ENCODE data around the gene HMGXB3.

Gene HMGXB3

DNA sequence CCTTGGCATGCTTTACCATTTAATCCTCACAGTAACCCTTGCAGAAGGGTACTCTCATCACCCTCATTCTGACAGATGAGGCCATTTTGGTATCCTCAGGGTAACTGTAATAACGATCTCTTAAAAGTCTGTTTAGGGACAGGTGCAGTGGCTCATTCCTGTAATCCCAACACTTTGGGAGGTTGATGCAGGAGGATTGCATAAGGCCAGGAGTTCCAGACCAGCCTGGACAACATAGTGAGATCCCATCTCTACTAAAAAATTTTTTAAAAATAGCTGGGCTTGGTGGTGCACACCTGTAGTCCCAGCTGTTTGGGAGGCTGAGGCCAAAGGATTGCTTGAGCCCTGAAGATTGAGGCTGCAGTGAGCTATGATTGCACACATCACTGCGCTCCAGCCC is 54.0 kb downstream of the HMGXB3 start:
- no peak for DNase-seq

DNA sequence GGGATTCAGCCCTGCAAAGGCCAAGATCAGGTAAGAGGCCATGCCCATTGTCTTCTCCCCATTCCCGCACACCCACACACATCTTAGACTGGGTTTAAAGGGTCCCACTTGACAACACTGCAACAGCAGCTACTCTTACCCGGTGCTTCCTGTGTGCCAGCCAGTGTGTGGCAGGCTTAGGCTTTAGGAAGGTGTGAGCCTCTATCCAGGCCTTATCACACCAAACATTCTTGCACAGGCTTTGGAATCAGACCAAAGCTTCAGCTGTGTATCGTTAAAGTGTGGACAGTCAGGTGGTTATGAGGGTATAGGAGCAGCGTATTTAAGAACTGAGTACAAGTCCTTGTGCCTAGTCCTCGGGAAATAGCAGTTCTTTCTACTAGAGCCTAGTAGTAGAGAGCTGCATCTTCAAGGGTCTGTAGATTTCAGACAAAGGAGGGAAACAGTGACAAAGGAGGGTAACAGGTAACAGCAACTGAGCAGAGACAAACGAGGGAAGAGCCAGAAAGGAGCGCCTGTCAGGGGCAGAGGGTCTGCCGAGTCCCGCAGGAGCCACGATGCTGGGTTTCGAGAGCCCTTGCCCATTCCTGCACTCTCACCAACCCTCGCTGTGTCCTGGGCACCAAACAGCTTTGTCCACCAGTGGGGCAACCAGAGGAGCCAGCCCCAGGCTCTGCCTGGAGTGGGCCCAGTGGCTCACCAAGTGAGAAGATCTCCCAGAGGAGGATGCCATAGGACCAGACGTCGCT is 55.0 kb downstream of the HMGXB3 start:
- no peak for DNase-seq

DNA sequence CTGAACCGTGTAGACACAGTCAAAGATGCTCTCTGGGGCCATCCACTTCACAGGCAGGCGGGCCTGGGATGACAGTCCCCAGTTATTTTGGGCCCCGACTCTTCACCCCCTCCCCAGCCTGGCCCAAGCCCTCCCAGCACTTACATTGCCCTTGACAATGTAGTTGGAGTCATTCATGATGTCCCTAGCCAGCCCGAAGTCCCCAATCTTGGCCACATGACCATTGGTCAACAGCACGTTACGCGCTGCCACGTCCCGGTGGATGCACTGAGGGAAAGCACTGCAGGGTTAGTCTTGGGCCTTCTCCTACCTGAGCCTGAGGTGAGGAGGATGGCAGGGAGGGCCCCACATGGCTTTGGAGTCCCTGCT is 55.5 kb downstream of the HMGXB3 start:
- no peak for DNase-seq

DNA sequence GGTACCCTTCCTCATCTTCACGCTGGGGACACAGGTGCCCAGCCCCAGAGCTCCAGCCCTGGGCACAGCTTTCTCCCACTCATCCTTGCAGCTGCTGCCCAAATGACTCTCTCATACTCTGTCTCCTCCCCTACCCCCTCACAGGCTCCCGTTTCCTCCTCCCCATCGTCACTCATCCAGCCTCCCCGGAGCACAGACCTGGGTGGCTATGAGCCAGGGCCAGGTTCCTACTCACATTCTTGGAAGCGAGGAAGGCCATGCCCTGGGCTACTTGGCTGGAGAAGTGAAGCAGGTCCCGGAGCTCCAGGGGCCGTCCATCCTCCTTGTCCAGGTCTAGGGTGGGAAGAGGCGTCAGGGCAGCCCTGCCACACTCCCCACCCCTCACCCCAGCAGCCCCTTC is 56.5 kb downstream of the HMGXB3 start:
- no peak for DNase-seq

DNA sequence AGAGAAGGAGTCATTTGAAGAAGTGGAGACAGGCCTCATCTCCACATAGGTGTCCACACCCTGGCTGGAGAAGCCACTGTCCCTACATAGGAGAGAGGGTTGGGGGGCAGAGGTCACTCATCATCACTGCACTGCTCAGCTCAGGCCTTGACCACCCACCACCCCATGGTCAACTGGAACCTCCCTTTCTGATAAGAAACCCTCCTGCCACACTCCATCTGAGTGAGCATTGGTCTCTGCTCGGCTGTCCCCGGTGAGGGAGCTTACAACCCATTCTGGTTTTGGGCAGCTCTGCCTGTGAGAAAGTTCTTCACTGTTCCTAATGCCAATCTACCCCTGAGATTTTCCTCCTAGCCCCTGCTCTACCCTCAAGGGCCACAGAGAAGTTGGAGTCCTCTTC is 57.0 kb downstream of the HMGXB3 start:
- no peak for DNase-seq

DNA sequence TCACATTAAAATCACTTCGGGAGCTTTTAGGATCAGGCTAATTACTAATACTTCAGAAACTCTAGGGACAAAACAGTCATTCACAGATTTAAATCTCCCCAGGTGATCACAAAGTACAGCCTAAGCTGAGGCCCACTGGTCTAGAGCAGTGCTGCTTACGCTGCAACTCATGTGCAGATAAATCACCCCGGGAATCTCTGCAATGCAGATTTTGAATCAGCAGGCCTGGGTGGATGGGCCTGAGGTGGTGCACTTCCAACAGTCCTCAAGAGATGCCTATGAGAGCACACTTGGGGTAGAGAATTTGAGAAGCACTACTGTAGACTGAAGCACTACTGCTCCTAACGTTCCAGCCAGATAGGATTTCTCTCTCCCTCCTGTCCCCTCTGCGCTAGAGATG is 57.5 kb downstream of the HMGXB3 start:
- DNase-seq = no peak

DNA sequence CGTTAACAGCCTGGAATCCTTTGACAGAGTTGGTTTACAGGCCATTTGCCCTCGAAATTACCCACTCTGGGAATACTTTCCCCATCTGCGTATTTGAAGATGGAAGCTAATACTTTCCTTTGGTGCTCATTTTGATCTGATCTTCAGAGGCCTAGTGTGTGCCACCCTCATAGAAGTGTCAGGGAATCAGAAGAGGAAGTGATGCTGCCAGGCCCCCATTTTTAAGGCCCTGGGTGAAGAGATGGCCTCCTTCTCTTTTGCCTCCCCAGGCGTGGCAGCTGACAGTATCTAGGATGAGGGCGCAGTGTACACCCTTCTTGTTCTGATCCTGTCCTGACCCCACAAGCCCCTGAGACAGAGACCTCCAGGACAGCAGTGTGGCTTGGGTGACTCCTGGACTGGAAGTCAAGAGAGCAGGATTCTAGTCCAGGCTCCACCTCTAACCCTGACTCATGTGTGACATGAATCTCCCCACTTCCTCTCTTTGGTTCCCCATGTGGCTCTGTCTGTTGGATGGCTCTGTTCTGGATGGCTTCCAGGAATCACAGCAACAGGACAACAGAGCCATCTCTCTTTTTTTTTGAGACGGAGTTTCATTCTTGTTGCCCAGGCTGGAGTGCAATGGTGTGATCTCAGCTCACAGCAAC is 58.1 kb downstream of the HMGXB3 start:
- no peak for DNase-seq

DNA sequence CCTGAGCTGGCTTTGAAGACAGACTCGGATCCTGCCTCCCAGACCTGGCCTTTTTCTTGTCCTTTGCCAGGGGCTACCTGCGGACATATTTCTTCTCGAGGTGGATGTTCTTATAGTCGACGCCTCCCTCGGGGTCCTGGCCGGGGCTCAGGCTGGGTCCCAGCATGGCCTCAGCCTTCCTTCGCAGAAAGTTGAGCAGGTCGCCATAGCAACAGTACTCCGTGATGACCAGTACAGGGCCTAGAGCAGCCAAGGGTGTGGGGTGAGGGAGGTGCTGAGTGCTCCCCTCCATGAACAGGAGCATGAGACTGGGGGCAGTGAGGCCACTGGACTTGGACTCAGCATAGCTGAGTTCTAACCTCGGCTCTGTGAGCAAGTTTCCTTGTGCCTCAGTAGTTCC is 59.1 kb downstream of the HMGXB3 start:
- DNase-seq = no peak

DNA sequence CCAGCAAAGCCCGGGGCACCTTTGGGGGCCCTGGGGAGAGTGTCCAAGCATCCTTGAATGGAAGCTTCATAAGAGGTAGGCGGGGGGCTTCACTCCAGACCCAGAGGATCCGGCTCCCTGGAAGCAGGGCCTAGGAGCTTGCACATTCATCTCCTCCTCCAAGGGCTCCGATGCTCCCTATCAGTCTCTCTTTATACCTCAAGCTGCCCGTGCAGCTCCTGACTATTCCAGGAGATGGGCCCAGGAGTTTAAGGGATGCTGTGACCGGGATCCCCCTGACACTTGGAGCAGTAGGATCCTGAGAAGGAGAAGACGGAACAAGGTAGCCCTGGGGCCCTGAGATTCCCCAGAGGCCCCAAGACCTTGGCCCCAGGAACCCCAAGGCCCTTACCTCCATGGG is 59.9 kb downstream of the HMGXB3 start:
- DNase-seq = no peak

DNA sequence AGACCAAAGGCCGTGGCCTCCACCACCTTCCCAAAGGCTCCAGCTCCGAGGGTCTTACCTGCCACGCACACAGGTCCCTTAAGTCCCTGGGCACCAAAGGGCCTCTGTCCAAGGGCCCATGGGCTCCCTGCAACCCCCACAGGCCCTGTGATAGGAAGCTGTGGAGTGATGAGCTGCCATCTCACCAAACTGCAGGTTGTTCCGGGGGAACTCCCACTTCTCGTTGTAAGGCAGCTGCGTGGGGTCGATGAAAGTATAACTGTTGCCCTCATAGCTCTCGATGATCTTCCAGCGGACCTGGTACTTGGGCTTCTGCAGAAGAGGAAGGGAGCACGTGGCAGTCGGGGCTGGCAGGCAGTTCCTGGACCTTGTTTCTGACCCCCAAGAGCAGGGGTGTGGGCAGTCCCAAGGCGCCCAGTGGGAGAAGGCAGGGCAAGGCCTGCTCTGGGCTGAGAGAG is 61.0 kb downstream of the HMGXB3 start:
- DNase-seq = no peak

DNA sequence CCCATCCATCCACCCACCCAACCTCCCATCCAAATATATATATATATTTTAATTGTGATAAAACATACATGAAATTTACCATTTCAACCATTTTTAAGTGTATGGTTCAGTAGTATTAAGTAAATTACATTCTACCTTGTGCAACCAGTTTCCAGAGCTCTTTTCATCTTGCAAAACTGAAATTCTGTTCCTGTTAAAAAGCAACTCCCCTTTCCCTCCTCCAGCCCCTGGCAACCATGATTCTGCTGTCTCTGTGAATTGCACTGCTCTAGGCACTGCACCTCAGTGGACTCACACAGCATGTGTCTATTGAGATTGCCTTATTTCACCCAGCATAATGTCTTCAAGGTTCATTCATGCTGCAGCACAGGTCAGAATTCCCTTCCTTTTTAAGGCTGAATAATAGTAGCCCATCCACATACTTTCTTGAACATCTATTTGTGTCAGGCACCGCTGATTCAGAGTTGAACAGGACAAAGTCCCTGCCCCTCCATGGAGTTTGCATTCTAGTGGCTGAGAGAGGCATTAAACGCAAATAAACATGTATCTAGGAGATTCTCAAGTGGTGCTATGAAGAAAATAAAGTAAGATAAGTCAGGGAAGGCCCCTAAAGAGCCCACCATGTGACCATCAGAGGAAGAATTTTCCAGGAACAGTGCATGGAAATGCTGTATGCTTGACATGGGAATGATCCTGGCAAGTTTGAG is 61.8 kb downstream of the HMGXB3 start:
- no peak for DNase-seq

DNA sequence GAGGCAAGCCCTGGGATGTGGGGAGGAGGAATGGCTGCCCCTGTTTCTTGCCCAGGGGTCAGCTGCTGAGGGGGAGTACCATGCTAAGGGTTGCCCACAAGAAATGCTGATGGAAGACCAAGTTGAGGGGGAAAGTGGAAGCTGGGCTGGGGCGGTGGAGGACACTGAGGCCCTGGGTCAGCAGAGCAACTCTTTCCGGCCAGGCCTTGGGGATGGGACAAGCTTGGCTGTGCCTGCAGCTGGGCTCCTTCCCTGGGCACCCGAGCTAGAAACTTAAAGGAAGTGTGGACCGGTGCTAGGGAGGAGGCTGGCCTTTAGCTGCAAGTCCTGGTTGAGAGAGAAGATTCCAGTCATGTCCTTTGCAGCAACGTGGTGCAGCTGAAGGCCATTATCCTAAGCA is 63.1 kb downstream of the HMGXB3 start:
- no peak for DNase-seq

DNA sequence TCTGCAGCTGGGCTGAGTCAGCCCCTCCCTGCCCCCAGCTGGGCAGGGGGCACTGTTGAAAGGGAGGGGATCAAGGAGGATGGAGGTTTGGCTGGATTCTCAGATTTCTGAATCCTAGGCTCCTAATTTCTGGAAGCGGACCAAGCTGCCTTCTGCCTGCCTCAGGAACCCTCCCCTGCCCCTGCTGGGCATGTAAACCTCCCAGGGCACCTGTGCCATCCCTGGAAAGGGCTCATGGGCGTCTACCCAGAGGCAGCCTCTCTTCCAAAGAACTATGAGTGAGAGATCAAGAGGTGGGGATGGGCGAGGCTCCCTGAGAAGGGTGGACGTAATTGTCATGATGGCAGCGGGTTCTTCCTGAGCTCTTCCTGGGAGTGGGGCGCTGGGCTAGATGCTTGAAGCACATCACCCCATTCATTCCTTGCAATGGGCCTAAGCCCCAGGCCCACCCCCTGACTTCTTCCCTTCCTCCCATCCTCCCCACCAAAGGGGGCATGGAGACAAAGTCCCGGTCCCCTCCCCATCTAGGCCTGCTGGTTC is 64.2 kb downstream of the HMGXB3 start:
- no peak for DNase-seq

DNA sequence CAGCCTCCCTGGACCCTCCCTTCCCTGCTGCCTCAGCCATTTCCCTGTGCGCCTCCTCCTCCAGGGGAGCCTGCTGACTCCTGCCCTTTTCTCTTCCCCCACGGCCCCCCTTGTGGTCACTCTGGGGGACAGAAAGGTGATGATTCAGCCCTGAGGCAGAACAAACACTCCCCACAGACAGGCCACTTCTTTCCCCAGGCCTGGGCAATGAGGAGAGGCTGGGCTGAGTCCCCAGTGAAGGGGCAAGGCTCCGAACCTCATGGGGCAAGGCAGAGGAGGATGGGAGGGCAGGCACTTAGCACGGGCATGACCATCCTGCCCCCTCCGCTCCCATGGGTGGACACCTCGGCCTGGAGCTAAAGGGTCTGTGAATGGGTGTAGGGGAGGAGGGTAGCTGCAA is 64.8 kb downstream of the HMGXB3 start:
- no peak for DNase-seq

DNA sequence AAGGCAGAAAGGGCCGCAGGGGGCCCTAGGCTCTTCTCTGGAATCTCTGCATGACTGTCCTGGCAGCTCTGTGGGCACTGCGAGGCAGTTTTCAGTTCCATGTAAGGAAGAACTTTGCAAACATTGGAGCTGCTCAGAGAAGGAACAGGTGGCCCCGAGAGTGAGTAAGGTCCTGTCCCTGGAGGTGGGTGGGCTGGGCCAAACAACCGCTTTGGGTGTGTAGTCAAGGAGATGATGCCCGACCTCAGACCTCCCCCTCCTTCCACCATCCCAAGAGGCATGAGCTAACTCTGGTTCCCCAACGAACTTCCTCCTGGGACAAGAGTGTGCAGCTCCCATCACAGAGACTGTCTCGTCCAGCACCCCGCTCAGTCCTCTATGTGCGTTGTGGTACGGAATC is 65.3 kb downstream of the HMGXB3 start:
- DNase-seq = no peak

DNA sequence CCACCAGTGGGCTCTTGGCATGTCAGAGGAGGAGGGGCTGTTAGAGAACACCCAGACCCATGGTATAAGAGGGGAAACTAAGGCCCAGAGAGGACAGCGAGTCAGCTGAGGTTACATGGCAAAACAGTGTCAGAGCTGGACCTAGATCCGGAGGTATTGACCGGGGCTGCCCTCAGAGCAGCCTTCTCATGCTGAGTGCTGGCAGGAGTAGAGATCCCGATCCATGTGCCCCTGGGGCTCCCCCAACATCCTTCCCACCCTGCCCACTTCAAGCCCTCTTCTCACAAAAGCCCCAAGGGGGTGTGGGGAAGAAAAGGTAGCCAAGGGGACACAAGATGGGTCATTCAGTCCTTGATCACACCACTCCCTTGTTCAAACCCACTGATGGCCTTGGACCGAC is 65.9 kb downstream of the HMGXB3 start:
- DNase-seq = no peak

DNA sequence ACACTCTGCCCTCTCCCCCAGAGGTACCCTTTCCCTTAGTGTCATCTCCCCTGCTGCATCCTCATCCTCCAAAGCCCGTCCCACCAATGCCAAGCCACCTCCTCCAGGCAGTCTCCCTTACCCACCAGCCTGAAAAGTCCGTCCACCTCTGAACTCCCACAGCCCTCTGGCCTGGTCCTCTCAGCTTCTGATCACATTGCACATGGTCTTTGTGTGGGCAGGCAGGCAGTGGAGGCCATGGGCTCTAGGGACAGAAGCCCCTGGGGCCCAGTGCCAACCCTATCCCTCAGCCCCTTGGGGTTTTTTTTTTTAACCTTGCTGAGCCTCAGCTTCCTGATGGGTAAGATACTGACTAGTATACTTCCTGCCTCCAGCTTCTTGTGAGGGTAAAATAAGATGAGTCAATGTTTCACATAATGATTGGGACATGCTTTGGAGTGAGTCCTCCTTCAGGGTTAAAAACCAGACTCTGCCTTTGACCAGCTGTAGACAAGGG is 66.4 kb downstream of the HMGXB3 start:
- DNase-seq = no peak

DNA sequence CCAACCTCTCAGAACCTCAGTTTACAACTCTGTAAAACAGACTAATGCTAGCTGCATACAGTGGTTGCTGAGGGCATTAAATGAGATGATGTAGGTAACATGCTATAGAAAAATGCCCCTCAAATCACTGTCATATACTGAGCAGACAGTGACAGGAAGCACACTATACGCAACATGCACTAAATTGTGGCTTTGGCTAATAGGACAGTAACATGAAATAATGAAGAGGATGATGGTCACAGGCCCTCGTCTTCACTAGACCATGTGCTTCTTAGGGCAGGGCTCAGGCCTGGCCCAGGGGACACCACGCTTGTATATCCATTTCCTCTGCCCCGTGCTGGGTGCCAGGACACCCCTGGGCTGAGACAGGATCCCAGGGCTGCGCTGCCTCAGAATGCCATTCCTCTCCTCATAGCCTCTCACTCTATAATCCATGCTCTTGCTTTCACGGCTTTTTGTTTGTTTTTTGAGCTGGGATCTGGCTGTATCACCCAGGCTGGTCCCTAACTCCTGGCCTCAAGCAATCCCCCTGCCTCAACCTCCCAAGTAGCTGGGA is 66.9 kb downstream of the HMGXB3 start:
- no peak for DNase-seq

DNA sequence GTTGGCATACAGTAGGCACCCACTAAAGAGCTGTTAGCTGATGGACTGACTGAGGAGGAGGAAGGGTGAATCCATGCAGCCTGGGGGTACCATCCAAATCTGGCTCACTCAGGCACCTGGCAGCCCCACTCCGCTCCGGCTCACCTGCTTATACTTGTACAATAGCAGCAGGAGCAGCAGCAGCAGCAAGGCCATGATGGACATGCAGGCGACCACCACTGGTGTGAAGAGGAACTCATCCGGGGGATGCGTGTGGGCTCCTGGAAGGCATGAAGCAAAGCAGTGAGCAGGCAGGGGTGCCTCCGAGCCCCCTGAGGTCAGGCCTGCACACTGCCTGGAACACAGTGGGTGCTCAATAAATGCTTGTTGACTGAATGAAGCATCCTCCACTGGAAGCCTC is 67.5 kb downstream of the HMGXB3 start:
- DNase-seq = no peak

DNA sequence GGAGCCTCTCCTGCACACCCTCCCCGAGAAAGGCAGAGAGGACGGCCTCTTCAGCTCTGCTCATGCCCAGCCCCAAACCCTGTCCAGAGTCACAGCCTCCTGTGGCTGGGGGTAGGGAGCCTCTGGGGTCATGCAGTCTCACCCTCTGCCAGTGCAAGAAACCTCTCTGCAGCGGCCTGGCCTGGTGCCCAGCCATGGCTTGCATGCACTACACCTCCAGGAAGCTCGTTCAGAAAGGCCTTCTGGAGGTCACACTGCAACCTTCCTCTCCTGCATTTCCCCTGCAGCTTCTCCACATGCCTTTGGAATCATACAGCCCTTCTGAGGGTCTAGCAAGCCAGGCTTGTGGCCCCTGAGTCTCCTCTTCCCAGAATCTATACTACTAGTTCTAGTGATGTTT is 67.9 kb downstream of the HMGXB3 start:
- no peak for DNase-seq

DNA sequence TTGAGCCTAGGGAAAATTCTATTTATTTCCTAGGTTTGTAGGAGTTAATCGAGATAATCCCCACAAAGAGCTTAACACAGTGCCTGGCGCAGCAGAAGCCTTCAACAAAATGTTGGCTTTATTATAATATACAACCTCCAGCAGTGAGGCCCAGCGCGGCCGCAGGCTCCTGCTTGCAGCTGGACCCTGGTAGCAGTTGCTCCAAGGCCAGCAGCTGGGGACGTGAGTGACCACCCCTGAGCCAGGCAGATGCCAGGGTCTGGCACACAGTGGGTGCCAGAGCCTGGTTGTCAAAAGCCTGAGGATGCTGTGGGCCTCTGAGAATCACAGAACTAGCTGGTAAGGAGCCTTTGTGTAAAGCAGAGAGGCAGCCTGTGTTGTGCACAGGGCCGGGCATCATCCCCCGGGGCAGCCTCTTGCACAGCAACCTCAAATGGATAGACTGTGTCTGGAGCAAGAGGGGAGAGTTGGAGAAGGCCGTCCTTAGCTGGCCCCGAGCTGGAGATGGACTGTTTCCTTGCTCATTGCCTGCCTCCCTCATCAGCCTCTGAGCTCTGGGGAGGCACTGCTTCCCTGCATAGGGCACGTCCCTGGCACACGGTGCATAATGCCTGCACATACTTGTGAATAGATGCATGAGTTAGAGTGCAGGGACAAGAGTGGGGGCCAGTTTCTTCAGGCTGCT is 68.6 kb downstream of the HMGXB3 start:
- no peak for DNase-seq

DNA sequence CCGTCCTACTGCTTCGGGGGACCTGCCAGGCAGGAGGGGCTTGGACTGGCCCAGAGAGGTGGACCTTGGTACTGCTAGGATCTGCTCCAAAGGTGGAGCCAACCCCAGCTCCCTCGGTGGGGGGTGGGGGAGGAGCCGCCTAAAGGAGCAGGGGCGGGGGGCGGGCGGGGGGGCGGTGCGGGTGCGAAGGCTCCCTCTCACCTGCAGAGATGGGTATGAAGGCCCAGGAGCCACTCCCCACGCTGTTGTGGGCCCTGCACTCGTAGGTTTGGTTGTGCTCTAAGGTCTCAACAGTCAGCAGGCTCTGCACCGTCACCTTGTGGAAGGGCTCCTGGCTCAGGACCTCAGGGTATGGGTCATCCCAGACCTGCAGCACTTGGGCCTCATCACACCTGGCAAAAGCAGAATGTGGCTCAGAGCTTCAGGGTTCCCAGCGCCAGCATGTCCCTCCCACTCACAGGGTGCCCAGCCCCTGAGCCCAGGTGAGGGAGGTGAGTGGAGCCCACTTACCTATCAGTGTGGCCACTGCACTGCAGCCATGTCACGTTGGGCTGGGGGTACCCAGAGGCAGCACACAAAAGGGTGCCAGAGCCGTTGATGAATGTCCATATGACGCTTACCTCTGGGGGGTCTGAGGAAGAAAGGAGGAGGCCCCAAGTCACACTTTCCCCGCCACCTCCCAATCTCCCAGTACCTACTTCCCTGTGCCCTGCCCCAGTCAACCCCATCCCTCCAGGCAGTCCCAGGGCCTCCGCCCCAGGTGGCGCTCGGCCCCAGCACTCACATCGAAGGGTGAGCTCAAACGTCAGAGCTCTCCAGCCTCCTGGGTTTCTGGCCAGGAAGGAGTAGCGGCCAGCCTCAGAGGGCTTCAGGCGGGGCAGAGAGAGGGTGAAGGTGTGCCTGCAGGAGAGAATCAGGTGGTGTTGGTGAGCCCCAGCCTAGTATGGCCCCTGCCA is 69.4 kb downstream of the HMGXB3 start:
- no peak for DNase-seq
